Kidney tubule cell (primary cell): ENCODE data around the gene MITD1.
"Not testable (repeated sequence)": the region's sequence is repeated elsewhere in the genome, so short reads cannot be mapped to it uniquely, and the experiment has no call there.

Source experiments
- DNase-seq: peaks from one replicate; pipeline ENCODE4 v3.0.0-alpha.2; 2018; ENCODE audit warnings: low spot score

MITD1 gene

DNA sequence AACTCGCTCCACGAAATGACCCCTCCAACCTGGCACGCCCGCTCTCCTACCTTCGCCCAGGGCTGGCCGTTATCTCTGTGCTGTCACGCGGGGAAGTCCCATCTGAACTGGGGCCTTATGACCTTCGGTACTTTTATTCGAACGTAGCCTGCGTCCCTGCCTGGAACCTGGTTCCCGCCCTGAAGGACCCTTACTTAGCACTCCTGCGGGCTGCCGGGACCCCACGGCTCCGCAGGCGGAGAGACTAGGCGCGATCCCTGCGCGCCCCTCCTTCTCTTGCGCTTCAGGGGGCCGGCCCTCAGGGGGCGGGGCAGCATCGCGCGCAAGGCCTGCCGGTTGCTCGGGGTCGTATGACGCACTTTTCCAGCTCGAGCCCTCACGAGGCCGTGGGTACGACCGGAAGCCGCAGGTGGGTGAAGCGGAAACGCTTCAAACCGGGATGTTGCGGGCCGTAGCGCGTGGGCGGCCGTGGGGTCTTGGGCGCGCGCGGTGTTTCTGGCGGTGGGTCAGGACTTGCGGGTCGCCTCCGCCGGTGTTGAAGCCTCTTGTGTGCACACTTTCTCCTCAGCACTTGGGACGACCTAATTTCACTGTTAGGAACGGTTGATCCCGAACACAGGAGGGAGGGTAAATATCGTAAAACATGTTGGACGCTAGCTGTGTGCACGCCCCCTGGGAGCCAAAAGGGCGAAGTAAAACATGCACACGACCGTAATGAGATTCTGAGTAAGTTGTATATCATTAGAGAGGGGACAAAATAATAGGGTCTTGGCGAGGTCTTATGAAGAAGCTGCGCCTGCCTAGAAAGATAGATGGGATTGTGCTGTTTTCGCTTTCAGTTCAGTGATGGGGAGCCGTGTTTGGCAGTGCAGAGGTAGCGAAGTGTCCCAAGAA lies 26.0 kb downstream of the MITD1 start, which contains the start of the genes LIPT1 and TSGA10:
Gene LIPT1, plus strand, starts transcription at position 325 of the 894 bp plus-strand sequence. CDS start 6,991 bp downstream, outside the sequence.
Gene TSGA10, minus strand, starts transcription at position 300 of the 894 bp plus-strand sequence. CDS start 45,503 bp downstream, outside the sequence.
- DNase-seq, result peak; percentile 93

DNA sequence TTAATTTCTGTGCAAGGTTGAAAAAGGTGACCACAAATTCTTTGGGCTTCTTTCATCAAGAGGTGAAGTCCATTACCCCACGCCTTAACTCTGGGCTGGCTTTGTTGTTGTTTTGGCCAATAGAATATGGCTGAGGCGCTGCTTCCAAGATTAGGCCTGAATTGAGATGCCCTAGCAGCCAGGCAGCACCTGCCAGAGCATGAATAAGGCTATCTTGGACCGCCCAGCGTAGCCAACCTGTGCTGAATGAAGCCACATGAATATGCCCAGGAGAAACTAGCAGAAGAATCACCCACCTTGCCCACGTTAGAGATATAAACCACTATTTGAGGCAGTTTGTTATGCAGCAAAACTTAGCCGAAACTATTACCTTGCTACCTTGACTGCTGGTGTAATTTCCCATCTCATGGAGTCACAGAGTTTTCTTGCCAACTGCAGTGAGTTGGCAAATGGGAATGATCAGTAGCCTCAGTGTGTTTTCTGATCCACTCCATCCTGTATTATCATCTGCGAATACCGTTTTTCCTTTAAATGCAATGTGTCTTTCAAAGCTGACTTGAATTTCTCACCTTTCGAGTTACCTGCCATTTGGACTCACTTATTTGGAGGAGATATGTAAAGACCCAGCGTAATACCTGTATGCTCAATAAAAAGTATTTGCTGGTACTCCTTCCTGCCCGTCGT lies 26.8 kb downstream of the MITD1 start:
- DNase-seq, result peak; percentile 10

DNA sequence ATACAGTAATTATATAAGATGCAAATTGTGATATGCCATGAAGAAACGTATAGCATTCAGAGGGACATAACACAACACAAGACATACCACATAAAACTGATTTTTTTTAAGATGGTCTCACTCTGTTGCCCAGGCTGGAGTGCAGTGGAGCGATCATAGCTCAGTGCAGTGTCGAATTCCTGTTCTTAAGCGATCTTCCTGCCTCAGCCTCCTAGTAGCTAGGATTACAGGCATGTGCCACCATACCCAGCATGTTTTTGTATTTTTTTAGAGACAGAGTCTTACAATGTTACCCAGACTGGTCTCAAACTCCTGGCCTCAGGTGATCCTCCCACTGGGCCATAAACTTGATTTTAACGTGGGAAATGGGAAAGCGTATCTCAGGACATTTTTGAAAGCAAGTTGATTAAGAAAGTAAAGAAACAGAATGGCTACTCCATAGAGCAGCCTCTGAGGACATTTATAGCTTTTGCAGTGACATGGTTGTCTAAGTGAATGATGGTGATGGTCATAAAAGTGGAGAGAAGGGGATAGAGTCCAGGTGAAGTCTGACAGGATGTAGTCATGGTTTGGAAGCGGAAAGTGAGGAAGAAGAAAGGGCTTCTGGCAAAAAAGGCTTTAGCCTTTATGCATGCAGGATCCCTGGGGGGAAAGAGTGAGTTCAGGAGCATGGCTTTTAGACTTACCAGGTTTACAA lies 28.5 kb downstream of the MITD1 start:
- DNase-seq, result no peak

DNA sequence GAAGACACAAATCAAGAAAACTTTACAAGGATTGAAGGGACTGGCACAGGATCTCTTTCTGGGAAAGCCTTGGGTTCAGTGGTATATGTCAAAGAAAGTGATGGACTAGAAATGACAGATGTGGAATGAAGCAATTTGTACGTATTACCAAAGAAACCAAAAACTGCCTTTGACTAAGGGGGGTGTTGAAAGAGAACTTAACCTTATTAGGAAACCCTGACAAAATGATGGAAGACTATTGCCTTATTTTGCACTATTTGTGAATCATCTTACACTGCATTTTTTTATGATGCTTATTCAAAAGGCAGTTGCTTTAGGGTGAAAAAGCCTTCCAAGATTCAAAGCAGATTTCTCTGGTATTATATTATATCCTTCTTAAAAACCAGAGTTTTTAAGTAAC lies 30.2 kb downstream of the MITD1 start:
- no peak for DNase-seq

DNA sequence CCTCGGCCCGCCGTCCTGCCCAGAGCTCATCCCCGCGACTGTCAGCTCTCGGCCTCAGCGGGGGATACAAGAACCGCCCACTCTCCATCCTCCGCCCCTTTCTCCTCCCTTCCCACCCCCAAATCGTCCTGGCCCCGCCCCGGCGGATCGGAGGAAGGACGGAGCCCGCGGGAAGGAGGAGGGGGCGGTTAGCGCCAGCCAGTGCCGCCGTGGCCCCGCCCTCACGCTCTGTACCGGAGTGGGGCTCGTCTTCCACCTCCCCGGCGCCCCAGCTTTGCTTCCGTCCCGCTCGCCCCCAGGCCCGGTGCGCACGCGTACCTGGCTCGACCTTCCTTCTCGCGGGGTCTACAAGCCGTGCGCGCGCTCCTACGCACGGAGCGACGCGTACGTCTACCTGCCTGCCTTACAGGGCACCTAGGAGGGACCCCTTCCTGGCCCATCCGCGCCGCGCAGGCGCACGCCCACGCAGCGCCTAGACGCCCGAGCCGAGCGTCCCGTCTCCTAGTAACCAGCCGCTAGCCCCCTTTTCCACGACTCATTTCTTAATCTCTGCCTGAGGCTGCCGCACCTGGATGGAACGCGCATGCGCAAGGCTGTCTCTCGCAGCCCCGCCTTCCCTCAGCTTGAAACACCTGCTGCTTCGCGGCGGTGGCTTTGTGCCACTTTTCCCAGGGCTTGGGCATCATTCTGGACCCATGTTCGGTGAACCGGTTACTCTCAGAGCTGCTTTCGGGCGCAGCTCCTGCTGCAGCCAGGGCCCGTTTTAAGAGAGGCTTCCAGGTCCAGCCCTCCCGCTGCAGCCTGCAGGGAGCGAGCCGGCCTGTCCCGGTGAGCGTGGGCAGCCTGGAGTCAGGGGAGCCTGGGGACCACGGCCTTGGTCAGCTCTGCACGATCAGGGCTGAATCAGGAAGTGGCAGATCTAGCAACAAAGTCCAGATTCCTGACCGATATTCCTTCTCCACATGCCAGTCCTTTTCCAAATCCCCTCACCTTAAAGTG lies 39.4 kb downstream of the MITD1 start, which contains the start of gene C2orf15:
Gene C2orf15, plus strand, starts transcription at position 598 of the 999 bp plus-strand sequence. CDS start 8,852 bp downstream, outside the sequence.
- peak; percentile 96 for DNase-seq

DNA sequence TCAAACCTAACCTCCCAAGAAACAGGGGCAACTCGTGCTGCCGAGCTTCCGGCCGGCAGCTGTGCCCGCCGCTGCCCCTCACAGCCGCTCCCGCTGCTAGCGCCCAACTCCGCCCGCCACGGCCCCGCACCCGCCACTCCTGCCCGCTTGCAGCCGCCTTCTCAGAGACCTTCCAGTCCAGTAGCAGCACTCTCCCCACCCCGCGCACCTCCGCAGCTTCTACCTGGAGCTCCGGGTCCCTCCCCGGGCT lies 40.1 kb downstream of the MITD1 start:
- no peak for DNase-seq

DNA sequence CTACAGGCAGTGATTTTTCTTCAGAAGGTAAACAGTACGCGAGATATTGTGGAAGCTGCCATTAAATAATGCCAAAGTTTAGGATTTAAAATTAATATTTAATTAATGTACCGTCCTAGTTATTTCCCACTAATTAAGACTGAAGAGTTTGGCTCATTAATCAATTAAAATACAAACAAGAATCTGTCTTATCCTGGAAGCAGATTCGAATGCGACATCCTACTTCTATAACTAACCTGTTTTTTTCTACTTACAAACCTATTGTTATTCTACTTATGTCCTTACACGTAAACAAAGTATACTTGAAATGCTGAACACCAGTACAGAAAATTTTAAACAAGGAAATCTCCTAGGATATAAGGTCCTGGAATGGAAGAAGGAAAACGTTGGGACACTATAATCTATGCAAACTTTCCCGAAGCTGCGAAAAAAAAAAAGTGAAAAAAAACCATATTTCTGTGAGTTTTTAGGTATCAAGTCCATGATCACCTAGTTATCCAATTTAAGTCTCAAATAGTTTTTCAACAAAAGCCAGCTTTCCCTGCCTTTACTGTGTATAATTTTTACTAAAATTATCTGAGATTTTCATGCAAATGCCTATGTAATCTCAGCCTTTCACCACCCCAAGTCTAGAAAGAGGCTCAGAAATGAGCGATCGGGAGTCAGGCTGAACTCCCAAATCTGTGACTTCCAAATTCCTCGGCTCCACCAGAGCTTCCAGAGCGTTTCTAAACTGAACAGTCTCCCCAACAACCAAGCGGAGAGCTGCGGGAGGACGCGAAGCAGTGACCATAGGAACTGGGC lies 40.6 kb downstream of the MITD1 start:
- peak; percentile 74 for DNase-seq

DNA sequence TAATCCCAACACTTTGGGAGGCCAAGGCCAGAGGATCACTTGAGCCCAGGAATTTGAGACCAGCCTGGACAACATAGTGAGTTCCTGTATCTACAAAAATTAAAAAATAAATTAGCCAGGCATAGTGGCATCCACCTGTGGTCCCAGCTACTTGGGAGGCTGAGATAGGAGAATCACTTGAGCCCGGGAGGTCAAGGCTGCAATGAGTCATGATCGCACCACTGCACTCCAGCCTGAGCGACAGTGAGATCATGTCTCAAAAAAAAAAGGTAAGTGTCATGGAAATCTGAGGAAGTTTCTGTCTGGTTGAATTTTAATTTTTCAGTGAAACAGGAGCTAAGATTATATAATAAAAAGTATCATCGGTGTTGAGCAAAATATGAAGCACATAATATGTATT lies 41.9 kb downstream of the MITD1 start:
- peak; percentile 80 for DNase-seq

DNA sequence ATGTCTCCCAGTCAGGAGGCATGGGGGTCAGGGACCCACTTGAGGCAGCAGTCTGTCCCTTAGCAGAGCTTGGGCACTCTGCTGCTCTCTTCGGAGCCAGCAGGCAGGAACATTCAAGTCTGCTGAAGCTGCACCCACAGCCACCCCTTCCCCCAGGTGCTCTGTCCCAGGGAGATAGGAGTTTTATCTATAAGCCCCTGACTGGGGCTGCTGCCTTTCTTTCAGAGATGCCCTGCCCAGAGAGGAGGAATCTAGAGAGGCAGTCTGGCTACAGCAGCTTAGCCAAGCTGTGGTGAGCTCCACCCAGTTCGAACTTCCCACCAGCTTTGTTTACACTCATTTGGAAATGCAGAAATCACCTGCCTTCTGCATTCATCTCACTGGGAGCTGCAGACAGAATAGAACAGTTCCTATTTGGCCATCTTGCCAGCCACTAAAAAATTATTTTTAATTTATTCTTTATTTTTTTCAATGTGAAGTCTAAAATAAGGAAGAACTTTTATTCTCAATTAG lies 45.8 kb downstream of the MITD1 start:
- not testable (repeated sequence) for DNase-seq

DNA sequence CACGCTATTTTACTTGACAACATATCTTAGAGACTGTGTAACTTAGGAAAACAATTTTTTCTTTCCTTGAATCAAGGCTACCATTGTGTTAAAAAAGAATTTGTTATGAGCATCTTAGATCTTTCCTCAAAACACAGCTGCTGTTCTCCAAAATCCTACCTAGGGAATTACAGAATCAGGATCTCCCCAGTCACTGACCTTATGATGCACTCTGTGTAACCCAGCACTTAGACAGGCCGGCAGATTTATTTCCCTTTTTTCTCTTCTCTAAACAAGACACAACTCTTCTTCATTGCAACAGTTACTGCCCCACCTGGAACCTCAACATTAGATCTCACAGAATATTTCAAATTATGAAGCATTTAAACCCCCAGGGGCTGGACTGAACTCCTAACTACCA lies 52.9 kb downstream of the MITD1 start:
- no peak for DNase-seq
